Measurements from ENCODE around the gene DAZL. TPM values are rescaled to one million over a fixed set of nuclear protein-coding genes. Genes with fewer than 3 reads are reported as not detected.
"Not testable (repeated sequence)": the region's sequence is repeated elsewhere in the genome, so short reads cannot be mapped to it uniquely, and the experiment has no call there.

The DAZL gene
- under 1 TPM in 1 of 12 donors, not detected in 11; 0.08 TPM for polyA plus RNA-seq (ENCODE audit: insufficient read length in 12 of 12)
- long read RNA-seq, donor 1 = 0 reads
- long read RNA-seq, donor 2 = 0 reads
- long read RNA-seq, donor 3 = 0 reads
- long read RNA-seq, donor 4 = 0 reads
- long read RNA-seq, donor 5 = 0 reads
- long read RNA-seq, donor 6 = 0 reads
- long read RNA-seq, donor 7 = 0 reads
- long read RNA-seq, donor 8 = 0 reads
- long read RNA-seq, donor 9 = 0 reads
- long read RNA-seq, donor 10 = 0 reads
- long read RNA-seq, donor 11 = 0 reads

GRCh38 chr3:16604887-16605602, at the start of gene DAZL:
Gene DAZL (minus strand): TSS chr3:16605423. CDS start chr3:16605205, 218 bp downstream.
- no peak for DNase-seq

- no peak for DNase-seq
Observed at GRCh38 chr3:16654976-16655375, 49.8 kb upstream of the DAZL start.

- no peak for DNase-seq
Observed at GRCh38 chr3:16653712-16654111, 48.5 kb upstream of the DAZL start.

GRCh38 chr3:16647668-16648067, 42.4 kb upstream of the DAZL start:
- DNase-seq = no peak

- DNase-seq = no peak
Observed at GRCh38 chr3:16639806-16640205, 34.6 kb upstream of the DAZL start.

- DNase-seq = no peak
Observed at GRCh38 chr3:16633948-16634347, 28.7 kb upstream of the DAZL start.

DNA sequence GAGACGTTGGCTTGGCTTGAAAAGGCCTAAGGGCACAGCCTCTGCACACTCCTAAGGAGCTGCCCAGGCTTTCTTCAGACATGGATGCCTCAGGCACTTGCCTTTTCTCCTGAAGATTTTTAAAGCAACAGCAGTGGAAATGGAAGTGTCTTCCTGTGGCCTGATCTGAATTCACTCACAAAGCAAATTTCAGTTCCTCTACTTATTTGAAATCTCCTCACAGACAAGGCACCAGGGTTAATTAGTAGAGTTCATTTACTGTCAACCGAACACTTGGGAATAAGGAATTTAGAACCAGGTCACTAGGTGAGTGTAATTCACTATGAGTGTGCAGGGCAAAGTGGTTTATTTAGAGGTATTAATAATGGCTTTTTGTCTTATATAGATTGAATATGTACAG, 27.2 kb upstream of the DAZL start:
- no peak for DNase-seq

GRCh38 chr3:16618721-16619120, 13.5 kb upstream of the DAZL start:
- no peak for DNase-seq

DNA sequence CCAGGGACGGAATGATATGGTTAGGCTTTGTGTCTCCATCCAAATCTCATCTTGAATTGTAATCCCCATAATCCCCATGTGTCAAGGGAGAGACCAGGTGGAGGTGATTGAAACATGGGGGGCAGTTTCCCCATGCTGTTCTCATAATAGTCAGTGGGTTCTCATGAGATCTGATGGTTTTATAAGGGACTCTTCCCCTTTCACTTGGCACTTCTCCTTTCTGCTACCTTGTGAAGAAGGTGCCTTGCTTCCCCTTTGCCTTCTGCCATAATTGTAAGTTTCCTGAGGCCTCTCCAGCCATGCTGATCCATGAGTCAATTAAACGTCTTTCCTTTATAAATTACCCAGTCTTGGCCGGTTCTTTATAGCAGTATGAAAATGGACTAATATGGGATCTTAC, 11.9 kb upstream of the DAZL start:
- not testable (repeated sequence) for DNase-seq

- DNase-seq = no peak
Observed at GRCh38 chr3:16616083-16616482, 10.9 kb upstream of the DAZL start.

DNA sequence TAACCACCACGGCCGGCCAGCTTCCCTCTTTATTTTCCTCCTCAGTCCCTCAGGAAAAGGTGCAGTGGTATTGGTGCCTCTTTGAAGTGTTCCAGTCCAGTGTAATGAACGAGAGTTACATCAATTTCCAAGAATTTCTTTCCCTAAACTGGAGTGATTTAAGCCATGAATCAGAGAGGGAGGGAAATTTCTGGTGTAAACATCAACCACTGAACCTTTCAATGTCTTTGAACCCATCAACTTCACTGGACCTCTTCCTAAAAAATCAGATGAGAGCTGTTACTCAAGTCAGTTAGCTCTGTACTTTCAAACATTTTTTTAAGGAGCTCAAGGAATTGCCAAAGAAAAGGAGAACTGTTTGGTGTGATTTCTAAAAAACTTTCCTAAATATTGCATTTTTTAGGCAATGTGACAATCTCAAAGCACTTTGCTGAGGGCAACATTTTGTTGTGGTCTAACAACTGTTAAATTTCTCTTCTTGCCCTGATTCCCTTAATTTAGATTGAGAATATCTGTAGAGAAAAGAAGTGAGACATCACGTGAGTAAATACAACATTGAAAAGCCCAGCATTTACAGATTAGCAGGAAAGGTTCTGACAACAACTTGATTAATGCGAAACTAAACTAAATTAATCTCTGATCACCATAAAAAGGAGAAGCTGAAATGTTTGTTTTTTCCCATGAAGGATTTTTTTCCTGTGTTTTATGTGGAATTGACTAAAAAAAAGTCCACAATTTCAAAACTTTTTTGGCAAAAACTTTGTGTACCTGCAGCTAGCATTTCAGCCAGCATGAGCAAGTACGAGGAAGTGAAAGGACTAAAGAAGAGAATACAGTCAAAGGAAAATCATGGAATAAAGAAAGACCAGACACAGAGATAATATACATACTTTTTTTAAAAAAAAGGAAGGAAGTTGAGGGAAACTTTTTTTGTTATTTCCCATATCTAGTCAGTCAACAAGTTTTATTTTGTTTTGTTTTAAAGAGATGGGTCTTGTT, 9.1 kb upstream of the DAZL start:
- DNase-seq = no peak

GRCh38 chr3:16609927-16610580, 4.8 kb upstream of the DAZL start:
- DNase-seq = no peak

GRCh38 chr3:16608816-16609215, 3.6 kb upstream of the DAZL start:
- DNase-seq = no peak

- DNase-seq = no peak
Observed at GRCh38 chr3:16607718-16608117, 2.5 kb upstream of the DAZL start.

DNA sequence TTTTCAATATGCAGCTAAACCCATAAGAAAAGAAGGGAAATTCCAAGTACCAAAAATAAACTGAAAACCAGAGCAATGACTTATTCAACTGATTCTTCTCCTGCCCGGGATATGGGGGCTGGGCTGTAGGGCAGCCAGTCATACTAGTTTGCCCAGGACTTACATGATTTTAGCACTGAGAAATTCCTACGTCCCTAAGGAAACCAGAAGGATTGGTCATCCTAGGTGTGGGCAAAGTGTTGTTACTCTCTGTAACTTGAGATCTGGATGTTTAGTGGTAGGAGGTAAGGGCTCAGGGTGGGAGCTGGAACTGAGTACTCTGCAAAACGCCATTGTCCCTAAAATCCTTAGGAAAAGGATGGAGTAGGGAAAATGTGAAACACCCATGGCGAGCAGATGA, 1.2 kb upstream of the DAZL start:
- DNase-seq = no peak

DNA sequence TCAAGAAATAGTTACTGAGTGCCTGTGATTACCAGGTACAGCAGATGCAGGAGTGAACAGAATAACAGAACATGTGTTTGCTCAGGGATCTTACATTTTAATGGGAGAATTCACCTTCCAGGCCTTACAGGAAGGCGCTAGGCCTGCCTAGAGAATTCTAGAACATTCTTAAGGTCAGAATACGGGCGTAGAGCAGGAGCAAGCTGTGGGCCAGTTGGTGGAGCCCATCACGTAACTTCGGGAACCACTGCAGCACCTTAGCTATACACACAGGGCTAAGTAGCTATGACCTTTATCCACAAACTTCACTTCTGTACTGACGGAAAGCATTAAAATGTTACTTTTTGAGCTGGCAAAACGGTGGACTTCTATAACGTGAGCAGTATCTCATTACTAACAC, 743 bp upstream of the DAZL start:
- DNase-seq = no peak

DNA sequence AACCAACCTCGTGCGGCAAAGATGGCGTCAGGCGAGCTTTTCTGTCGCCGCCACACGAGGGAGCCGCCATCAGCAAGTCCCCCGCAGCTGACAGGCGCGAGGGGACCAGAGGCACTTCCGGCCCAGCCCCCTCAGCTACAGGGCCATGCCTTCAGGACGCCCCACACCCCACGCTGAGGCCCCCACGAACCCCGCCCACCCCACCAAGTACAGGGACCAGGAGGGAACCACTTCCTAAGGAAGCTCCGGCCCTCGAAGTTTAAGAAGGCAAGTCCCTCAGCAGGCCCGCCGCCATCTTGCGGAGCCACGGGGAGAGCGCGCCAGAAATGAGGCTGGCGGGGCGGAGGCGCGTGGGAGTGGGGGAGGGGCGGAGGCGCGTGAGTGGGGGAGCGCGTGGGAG, 790 bp downstream of the DAZL start:
- DNase-seq = no peak

GRCh38 chr3:16601537-16602005, 3.7 kb downstream of the DAZL start:
- DNase-seq = no peak

DNA sequence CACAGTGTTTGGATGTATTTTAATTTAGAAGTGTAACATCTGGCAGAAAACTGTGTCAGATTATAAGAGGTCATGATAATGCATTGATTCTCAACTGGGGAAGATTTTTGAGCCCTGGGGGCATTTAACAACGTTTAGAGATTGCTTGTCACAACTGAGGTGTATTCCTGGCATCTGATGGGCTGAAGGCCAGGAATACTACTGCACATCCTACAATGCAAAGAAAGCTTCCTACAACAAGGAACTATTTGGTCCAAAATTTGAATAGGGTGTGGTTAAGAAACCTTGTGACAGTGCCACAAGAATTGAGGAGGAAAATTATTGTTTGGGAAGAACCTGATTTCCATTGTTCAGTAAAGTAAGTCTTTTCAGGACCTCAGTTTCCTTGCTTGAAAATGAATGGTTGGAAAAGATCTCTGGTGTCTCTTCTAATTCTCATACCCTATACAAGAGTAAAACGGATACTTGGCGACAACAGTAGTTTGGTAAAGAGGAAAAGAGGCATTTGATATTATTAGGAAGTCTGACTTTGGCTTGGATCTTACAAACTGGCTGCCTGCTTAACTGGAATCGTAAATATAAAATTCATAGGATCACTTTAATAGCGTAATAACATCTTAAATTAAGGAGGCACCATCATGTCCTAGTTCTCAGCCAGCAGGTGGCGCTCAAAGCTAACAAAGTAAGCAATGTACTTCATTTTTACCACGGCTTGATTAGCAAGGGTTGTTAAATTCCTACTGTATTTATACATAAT, 4.3 kb downstream of the DAZL start:
- peak; percentile 79 for DNase-seq

DNA sequence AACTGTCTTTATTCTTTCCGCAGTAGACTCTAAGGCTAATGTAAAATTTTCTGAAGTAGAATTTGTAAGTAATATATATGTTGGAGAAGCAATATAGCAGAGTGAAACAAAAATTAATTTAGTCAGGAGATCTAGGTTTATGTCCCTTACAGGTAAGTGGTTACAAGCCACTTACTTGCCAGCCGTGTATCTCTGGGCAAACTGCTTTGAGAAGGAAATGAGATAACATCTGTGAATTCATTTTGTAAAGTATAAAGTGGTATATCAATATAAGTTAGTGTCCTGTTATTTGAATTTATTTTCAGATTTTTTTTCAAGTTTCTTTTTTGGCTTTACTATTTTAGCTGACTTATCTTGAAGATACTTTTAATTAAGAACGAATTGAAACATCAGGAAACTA, 5.5 kb downstream of the DAZL start:
- no peak for DNase-seq

Data from muscle of arm (tissue), 14 donors.